ENCODE data around the gene ZC3H10. TPM values are rescaled to one million over a fixed set of nuclear protein-coding genes. Genes with fewer than 3 reads are reported as not detected.
A peak's percentile ranks its signal among the peaks of the same experiment; 100 is the strongest.

The ZC3H10 gene
- total and polyA plus RNA-seq, 2 of the 8 experiments (the other 6 are each of a cell fraction or from before 2014, with no cell fraction given): 4.0 to 11.2 TPM

- no peak overlapping the region for H3K27ac ChIP-seq (ENCODE audit: low read depth, low read length)
- peak overlapping the region; percentile 63; the same call in 1 of the 2 replicates for H2BK5ac ChIP-seq (ENCODE audit: low read depth, low read length)
- no peak overlapping the region for H3K56ac ChIP-seq (replicated peaks; ENCODE audit: insufficient read length, low read depth, low read length)
- no peak overlapping the region for H4K5ac ChIP-seq (ENCODE audit: insufficient read length, low read depth, low read length)
- no peak overlapping the region for H2BK12ac ChIP-seq (ENCODE audit: low read depth, low read length)
- CTCF ChIA-PET (ENCODE audit: partially characterized antibody): interaction anchor here (0.7 to 6.8 kb wide), 14 partner anchors 11 to 1019 kb away, joined by 3 to 47 read pairs (median 4); partner anchors contain the start of genes COQ10A, ESYT1, MYL6B and RNF41
- no peak for DNase-seq (ENCODE audit: low read depth in 1 of 2, low spot score in 2 of 2)
- no peaks in the 10 kb centered on the region for H3K27me3 ChIP-seq (replicated peaks in 1 of 4; ENCODE audit: control insufficient read depth in 3 of 4, extremely low read depth in 1 of 4, insufficient read depth in 3 of 4, low read length in 3 of 4)
- H3K4me2 ChIP-seq (ENCODE audit: insufficient read depth in 1 of 2, low read depth in 2 of 2, low read length in 2 of 2): no peak overlapping the region; a peak in 1 of 4 replicates
- peaks cover 15% of the 10 kb centered on the region for H3K23me2 ChIP-seq (ENCODE audit: low read depth, low read length)
- H2AFZ ChIP-seq (ENCODE audit: low read length): no peak overlapping the region
- H2BK20ac ChIP-seq (ENCODE audit: low read length): no peak overlapping the region
- no peak overlapping the region for H4K8ac ChIP-seq (ENCODE audit: extremely low read depth, insufficient read depth, low read length)
- no peaks in the 10 kb centered on the region for H3K9me3 ChIP-seq (ENCODE audit: insufficient read depth in 2 of 2, low read depth in 1 of 2, low read length in 1 of 2)
- peaks cover 34 to 76% (median 59%) of the 10 kb centered on the region in 4 experiments for H3K36me3 ChIP-seq (ENCODE audit: control insufficient read depth in 2 of 4, insufficient read depth in 4 of 4, low read length in 3 of 4)
- POLR2A ChIA-PET (ENCODE audit: partially characterized antibody): interaction anchor here (0.7 to 15.6 kb wide), 22 partner anchors 9 to 237 kb away, joined by 3 to 656 read pairs (median 4); partner anchors contain the start of genes CNPY2, ERBB3, PA2G4 and RNF41
- no peak overlapping the region; a peak in 1 of 7 replicates for H3K9ac ChIP-seq (replicated peaks in 1 of 4; ENCODE audit: extremely low read depth in 1 of 4, low read depth in 3 of 4, low read length in 3 of 4)
- H4K91ac ChIP-seq (replicated peaks; ENCODE audit: insufficient read length, low read length): no peak overlapping the region
- H3K79me1 ChIP-seq (ENCODE audit: low read depth, low read length): peaks cover 3% of the 10 kb centered on the region; the same call in 1 of the 2 replicates
- no peak overlapping the region for H3K4ac ChIP-seq (replicated peaks; ENCODE audit: insufficient read length, low read depth, low read length)
- no peak overlapping the region for H3K14ac ChIP-seq (ENCODE audit: insufficient read length)
- peaks cover 3 to 25% of the 10 kb centered on the region in 2 experiments for H3K79me2 ChIP-seq (ENCODE audit: control insufficient read depth in 1 of 2, insufficient read depth in 2 of 2, low read length in 2 of 2)
- H3K4me1 ChIP-seq (replicated peaks in 1 of 4; ENCODE audit: control insufficient read depth in 3 of 4, insufficient read depth in 4 of 4, low read length in 3 of 4): peaks cover 3 to 28% (median 16%) of the 10 kb centered on the region in 4 experiments
- no peak for TF ChIP-seq NANOG (IDR thresholded peaks at IDR 0.05; ENCODE audit: insufficient read depth, low read depth, low read length, poor library complexity, severe bottlenecking)
- 0 out of 2 replicates have a peak, but pooled peaks have one; percentile 29 for TF ChIP-seq MAX (IDR thresholded peaks at IDR 0.05)
- peak; percentile 55 to 86 for TF ChIP-seq POLR2A (IDR thresholded peaks at IDR 0.05; ENCODE audit: control extremely low read depth in 1 of 2, low read depth in 2 of 2, low read length in 2 of 2)
- peak; percentile 89 for TF ChIP-seq POLR2AphosphoS5 (IDR thresholded peaks at IDR 0.05; ENCODE audit: low read depth, low read length)
- TF ChIP-seq GABPA (IDR thresholded peaks at IDR 0.05; ENCODE audit: borderline replicate concordance, insufficient read depth, low read length): no peak
- peak; percentile 7 for TF ChIP-seq ASH2L (IDR thresholded peaks at IDR 0.05; ENCODE audit: low read length)
- peak; percentile 16; the same call in 1 of the 2 replicates for TF ChIP-seq ATF2 (IDR thresholded peaks at IDR 0.05; ENCODE audit: low read length)
- no peak overlapping the region for H3K23ac ChIP-seq (ENCODE audit: insufficient read length)
- no peak overlapping the region for H2AK5ac ChIP-seq (ENCODE audit: low read depth, low read length)
- peaks cover 11 to 23% of the 10 kb centered on the region in 2 experiments for H4K20me1 ChIP-seq (replicated peaks in 1 of 2; ENCODE audit: control insufficient read depth in 1 of 2, insufficient read depth in 2 of 2, low read length in 2 of 2)
- no peak overlapping the region for H3K18ac ChIP-seq (ENCODE audit: extremely low read depth, low read length)
- no peak overlapping the region for H2BK120ac ChIP-seq (replicated peaks; ENCODE audit: low read depth, low read length)
- H2BK15ac ChIP-seq (ENCODE audit: low read length): no peak overlapping the region
- WGBS, 2 experiments (ENCODE audit: extremely low coverage in 1 of 2, insufficient coverage in 1 of 2, insufficient read length in 1 of 2, insufficient replicate concordance in 2 of 2, low coverage in 1 of 2, low lambda C conversion rate in 2 of 2, missing lambda C conversion rate in 1 of 2): 84% methylated on average over 11 of the region's 11 CpGs; no CpG with 5 or more reads in 1 of the 2 experiments
- no peak overlapping the region for H3K4me3 ChIP-seq (ENCODE audit: extremely low read depth in 1 of 4, insufficient read depth in 2 of 4, low read depth in 3 of 4, low read length in 4 of 4)
- FAIRE-seq: no peak
Measured at GRCh38 chr12:56162468-56163290, 44.6 kb downstream of the ZC3H10 start.

Measured in H1 (cell line).